HL-60 (cell line): ENCODE data around the gene ABCA9.

Experiments
- CTCF ChIP-seq: IDR thresholded peaks from one replicate; pipeline ENCODE4 v1.5.1; 2011; ENCODE audit warnings: low read length, control low read depth, inconsistent platforms; ENCODE audit not compliant: insufficient read depth
- GABPA ChIP-seq: IDR thresholded peaks from 2 replicates; pipeline ENCODE4 v1.6.1; 2012; ENCODE audit warnings: low read depth
- POLR2AphosphoS5 ChIP-seq: IDR thresholded peaks from 2 replicates; pipeline ENCODE4 v1.6.1; 2012; ENCODE audit warnings: low read depth
- REST ChIP-seq: IDR thresholded peaks from 2 replicates; pipeline ENCODE4 v1.6.1; 2012; ENCODE audit warnings: low read depth; ENCODE audit not compliant: insufficient replicate concordance

DNA sequence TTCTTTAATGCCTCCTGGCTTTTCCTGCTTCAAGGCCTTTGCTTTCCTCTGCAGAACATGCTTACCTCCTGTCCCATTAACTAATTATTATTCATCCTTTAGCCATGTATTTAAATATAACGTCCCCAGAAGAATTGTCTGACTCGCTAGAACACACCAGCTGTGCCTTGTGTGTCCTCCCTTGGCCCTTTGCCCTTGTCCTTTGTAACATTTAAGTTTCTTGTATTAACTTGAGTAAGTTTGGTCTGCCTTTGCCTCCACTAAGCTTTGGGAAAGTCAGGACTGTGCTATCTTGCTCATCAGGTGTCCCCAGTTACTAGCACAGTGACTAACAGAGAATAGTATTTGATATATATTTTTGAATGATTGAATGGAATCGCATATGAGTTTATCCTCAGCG, 29.6 kb upstream of the ABCA9 start:
- TF ChIP-seq CTCF = no peak
- no peak for TF ChIP-seq POLR2AphosphoS5
- no peak for TF ChIP-seq REST
- TF ChIP-seq GABPA = no peak
